HG02623 (cell line): ENCODE results near the gene GIGYF2.
"Not testable (repeated sequence)": the region's sequence is repeated elsewhere in the genome, so short reads cannot be mapped to it uniquely, and the experiment has no call there.

ENCODE experiments used
- ATAC-seq: cut with Tn5 transposase; IDR thresholded peaks from one replicate; pipeline ENCODE4 v1.9.1; 2021; ENCODE audit warnings: moderate library complexity; ENCODE audit not compliant: unreplicated experiment

GIGYF2 gene

GRCh38 chr2:232800166-232800565 is 103.0 kb downstream of the GIGYF2 start:
- ATAC-seq = no peak

GRCh38 chr2:232802091-232802490 is 105.0 kb downstream of the GIGYF2 start:
- no peak for ATAC-seq

- no peak for ATAC-seq
Observed at GRCh38 chr2:232809349-232810124, 112.4 kb downstream of the GIGYF2 start.

GRCh38 chr2:232810444-232810843 is 113.3 kb downstream of the GIGYF2 start:
- ATAC-seq = no peak

GRCh38 chr2:232815569-232815968 is 118.4 kb downstream of the GIGYF2 start:
- ATAC-seq = no peak

- ATAC-seq = no peak
Observed at GRCh38 chr2:232816657-232817056, 119.5 kb downstream of the GIGYF2 start.

GRCh38 chr2:232817756-232818155 is 120.6 kb downstream of the GIGYF2 start:
- ATAC-seq = no peak

GRCh38 chr2:232829988-232830387 is 132.9 kb downstream of the GIGYF2 start:
- ATAC-seq = no peak

- no peak for ATAC-seq
Observed at GRCh38 chr2:232831496-232831895, 134.4 kb downstream of the GIGYF2 start.

GRCh38 chr2:232833830-232834229 is 136.7 kb downstream of the GIGYF2 start:
- ATAC-seq = no peak

- no peak for ATAC-seq
Observed at GRCh38 chr2:232835687-232836208, 138.6 kb downstream of the GIGYF2 start.

- ATAC-seq = no peak
Observed at GRCh38 chr2:232836934-232837333, 139.8 kb downstream of the GIGYF2 start.

- ATAC-seq = no peak
Observed at GRCh38 chr2:232838406-232838874, 141.3 kb downstream of the GIGYF2 start.

GRCh38 chr2:232839411-232840079 is 142.4 kb downstream of the GIGYF2 start:
- no peak for ATAC-seq

GRCh38 chr2:232842689-232843088 is 145.6 kb downstream of the GIGYF2 start:
- ATAC-seq = no peak

GRCh38 chr2:232843834-232844233 is 146.7 kb downstream of the GIGYF2 start:
- no peak for ATAC-seq

GRCh38 chr2:232846055-232846454 is 148.9 kb downstream of the GIGYF2 start:
- no peak for ATAC-seq

- ATAC-seq = no peak
Observed at GRCh38 chr2:232850039-232850438, 152.9 kb downstream of the GIGYF2 start.

GRCh38 chr2:232852081-232852480 is 154.9 kb downstream of the GIGYF2 start:
- ATAC-seq = not testable (repeated sequence)

- no peak for ATAC-seq
Observed at GRCh38 chr2:232852676-232853075, 155.5 kb downstream of the GIGYF2 start.

- no peak for ATAC-seq
Observed at GRCh38 chr2:232854082-232854481, 157.0 kb downstream of the GIGYF2 start.

- ATAC-seq = no peak
Observed at GRCh38 chr2:232857158-232857563, 160.0 kb downstream of the GIGYF2 start.
